GM12874 (cell line): ENCODE data around the gene ENPEP.

Experiments
- TF ChIP-seq, protein P1 (sequence below): IDR thresholded peaks from 2 replicates; pipeline ENCODE4 v1.5.1; 2011; ENCODE audit warnings: low read depth, mild to moderate bottlenecking, control low read depth, low read length, moderate library complexity; ENCODE audit not compliant: insufficient read depth

Gene ENPEP

DNA sequence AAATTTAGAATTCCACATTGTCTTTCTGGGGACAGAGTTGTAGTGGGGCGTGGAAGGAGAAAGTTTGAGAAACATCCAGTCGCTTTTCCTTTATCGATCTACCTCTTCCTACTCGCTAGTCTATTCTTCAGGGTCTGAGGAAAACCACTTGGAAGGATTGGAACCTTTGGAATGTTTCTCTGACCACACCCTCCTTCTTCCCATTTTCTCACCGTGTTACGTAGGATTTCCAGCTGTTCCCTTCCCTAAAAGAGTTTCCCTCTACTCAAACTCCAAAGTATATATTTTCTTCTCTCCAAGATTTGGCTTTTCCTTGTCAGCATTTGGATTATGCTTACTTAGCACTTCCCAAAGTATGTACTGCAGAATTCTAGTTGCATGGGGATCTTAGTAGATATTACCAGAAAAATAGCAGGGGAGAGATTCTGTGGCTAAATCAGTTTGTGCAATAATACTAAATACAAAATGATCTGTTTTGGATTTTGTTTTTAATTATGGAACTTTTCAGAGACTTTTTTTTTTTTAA, 4.9 kb downstream of the ENPEP start:
- TF ChIP-seq, protein P1, sequence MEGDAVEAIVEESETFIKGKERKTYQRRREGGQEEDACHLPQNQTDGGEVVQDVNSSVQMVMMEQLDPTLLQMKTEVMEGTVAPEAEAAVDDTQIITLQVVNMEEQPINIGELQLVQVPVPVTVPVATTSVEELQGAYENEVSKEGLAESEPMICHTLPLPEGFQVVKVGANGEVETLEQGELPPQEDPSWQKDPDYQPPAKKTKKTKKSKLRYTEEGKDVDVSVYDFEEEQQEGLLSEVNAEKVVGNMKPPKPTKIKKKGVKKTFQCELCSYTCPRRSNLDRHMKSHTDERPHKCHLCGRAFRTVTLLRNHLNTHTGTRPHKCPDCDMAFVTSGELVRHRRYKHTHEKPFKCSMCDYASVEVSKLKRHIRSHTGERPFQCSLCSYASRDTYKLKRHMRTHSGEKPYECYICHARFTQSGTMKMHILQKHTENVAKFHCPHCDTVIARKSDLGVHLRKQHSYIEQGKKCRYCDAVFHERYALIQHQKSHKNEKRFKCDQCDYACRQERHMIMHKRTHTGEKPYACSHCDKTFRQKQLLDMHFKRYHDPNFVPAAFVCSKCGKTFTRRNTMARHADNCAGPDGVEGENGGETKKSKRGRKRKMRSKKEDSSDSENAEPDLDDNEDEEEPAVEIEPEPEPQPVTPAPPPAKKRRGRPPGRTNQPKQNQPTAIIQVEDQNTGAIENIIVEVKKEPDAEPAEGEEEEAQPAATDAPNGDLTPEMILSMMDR: no peak

- TF ChIP-seq, protein P1: no peak
These were observed 7.6 kb downstream of the ENPEP start for GRCh38 chr4:110483516-110483915.

DNA sequence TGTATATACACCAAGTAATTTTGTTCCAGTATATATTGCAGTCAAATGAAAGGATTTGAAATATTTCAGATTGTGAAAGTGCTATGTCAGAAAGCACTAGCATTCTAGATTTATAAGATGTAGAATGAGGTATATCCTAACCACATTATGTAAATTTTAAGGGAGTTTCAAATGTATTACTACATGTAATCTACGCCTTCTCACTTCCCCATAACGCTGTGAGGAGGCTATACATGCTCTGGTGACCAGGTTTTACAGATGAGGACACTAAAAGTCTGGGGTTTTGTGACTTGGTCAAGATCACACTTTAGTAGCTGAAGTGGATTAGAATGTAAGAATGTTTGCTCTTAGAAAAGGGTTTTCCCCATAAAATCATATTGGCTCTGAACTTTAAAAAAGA, 8.1 kb downstream of the ENPEP start:
- TF ChIP-seq, protein P1: no peak

- TF ChIP-seq, protein P1: no peak
These were observed 8.8 kb downstream of the ENPEP start for GRCh38 chr4:110484767-110485166.

DNA sequence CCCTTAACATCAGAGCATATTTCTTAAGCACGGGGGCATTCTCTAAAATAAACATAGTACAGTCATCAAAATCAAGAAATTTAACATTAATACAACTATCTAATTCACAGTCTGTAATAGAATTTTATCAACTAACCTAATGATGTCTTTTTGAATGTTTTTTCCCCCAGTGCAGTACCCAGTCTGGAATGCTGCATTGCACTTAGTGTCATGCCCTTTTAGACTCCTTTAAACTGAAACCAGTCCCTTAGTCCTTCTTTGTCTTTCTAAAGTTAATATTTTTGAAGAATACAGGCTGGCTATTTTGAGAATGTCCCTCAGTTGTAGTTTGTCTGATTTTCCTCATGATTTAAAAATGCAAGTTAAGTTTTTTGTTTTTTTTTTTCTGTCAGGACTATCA, 9.5 kb downstream of the ENPEP start:
- TF ChIP-seq, protein P1: no peak

GRCh38 chr4:110486256-110486655, 10.3 kb downstream of the ENPEP start:
- TF ChIP-seq, protein P1: no peak

DNA sequence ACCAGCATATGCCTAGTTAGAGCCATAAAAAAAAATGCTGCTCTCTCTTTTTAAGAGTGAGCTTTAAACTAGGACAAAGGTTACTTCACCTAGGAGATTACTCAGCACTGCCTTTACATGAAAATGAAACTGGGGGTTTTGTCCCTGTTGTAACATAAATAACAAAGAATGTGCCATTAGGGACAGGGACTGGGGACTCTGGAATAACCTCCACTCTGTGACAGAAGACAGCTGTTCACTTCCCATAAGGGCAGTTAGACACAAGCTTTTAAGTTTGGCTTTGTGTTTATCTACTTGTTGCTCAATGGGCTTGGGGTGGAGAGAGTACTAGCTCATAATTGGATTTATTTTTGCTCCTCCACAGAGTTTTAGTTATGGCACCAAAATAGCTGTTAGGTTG, 11.9 kb downstream of the ENPEP start:
- TF ChIP-seq, protein P1: no peak
